ENCODE measurements around the gene RGS10.

- TF ChIP-seq CTCF (IDR thresholded peaks at IDR 0.05) (no peak), POLR2A (IDR thresholded peaks at IDR 0.05) (no peak)
These were observed 11.5 kb downstream of the RGS10 start for GRCh38 chr10:119531067-119531466.
